Caco-2 (cell line): ENCODE results near the gene RNF13. TPM values are rescaled to one million over a fixed set of nuclear protein-coding genes. Genes with fewer than 3 reads are reported as not detected.

Source experiments
- BruUV-seq: library from RNA; stranded (reverse); fragments of 400-500 nt; replicated peaks from 2 replicates; lab custom pipeline; 2021; lab: Mats Ljungman, UMichigan
- CTCF ChIA-PET: fragments of 300-600 bp; sonication (Branson Sonifier 250); formaldehyde crosslinking; loops from one replicate; lab custom pipeline; 2022; ENCODE audit warnings: antibody characterized with exemption; lab: Charles Lee
- POLR2A ChIA-PET: fragments of 300-600 bp; sonication (Branson Sonifier 250); formaldehyde crosslinking; loops from one replicate; lab custom pipeline; 2022; ENCODE audit warnings: antibody characterized with exemption; lab: Charles Lee
- DNase-seq, 2 experiments: peaks; one replicate each; pipeline versions ENCODE4 v3.0.0 to v3.0.0-alpha.2; 2020 to 2022
- H3K27me3 ChIP-seq: replicated peaks from 2 replicates; pipeline ENCODE4 v1.6.0; 2011; ENCODE audit warnings: low read length; ENCODE audit not compliant: control insufficient read depth, insufficient read depth
- H3K36me3 ChIP-seq: 2 replicates; pipeline ENCODE4 v1.5.1; 2011; ENCODE audit warnings: low read length; ENCODE audit not compliant: control insufficient read depth, insufficient read depth
- H3K4me1 ChIP-seq: fragments of 250-450 bp; sonication (Bioruptor Pico); 2 replicates; pipeline ENCODE4 v1.5.1; 2020; ENCODE audit warnings: mild to moderate bottlenecking
- H3K4me3 ChIP-seq: 2 replicates; pipeline ENCODE4 v1.5.1; 2011; ENCODE audit warnings: low read depth, mild to moderate bottlenecking, control low read depth, low read length
- H3K9me3 ChIP-seq: fragments of 250-450 bp; sonication (Bioruptor Pico); 2 replicates; pipeline ENCODE4 v1.5.1; 2020; ENCODE audit warnings: mild to moderate bottlenecking, moderate library complexity
- H3K27ac Mint-ChIP-seq: one replicate; pipeline ENCODE4 v1.8.0; 2022; ENCODE audit warnings: mixed read lengths; ENCODE audit not compliant: unreplicated experiment
- H3K27me3 Mint-ChIP-seq: one replicate; pipeline ENCODE4 v1.8.0; 2022; ENCODE audit warnings: mixed read lengths; ENCODE audit not compliant: insufficient read depth, unreplicated experiment
- H3K36me3 Mint-ChIP-seq: one replicate; pipeline ENCODE4 v1.8.0; 2022; ENCODE audit warnings: mild to moderate bottlenecking, mixed read lengths; ENCODE audit not compliant: insufficient read depth, unreplicated experiment
- H3K4me1 Mint-ChIP-seq: one replicate; pipeline ENCODE4 v1.8.0; 2022; ENCODE audit warnings: low read depth, mixed read lengths; ENCODE audit not compliant: unreplicated experiment
- H3K4me3 Mint-ChIP-seq: one replicate; pipeline ENCODE4 v1.8.0; 2022; ENCODE audit warnings: mild to moderate bottlenecking, moderate library complexity, mixed read lengths; ENCODE audit not compliant: unreplicated experiment
- H3K9me3 Mint-ChIP-seq: one replicate; pipeline ENCODE4 v1.8.0; 2022; ENCODE audit warnings: mixed read lengths; ENCODE audit not compliant: unreplicated experiment
- CTCF ChIP-seq, 2 experiments: fragments of 200-600 bp in 1 of 2; IDR thresholded peaks; 1 replicate in 1 of 2; 2 replicates in 1 of 2; pipeline versions ENCODE4 v1.5.1 to v1.8.0; 2011 to 2022; ENCODE audit warnings: antibody characterized with exemption in 1 of 2, control low read depth in 1 of 2, inconsistent platforms in 1 of 2, low read depth in 1 of 2, low read length in 1 of 2, mild to moderate bottlenecking in 1 of 2, moderate library complexity in 1 of 2; ENCODE audit not compliant: insufficient read depth in 1 of 2, severe bottlenecking in 1 of 2, unreplicated experiment in 1 of 2
- intact Hi-C: fragments of 100-400 bp; cut with micrococcal nuclease; formaldehyde crosslinking; loops from one replicate; pipeline ENCODE4 v1.10.0; 2022; ENCODE audit not compliant: unreplicated experiment
- total RNA-seq: library from RNA; stranded (reverse); gene quantifications from 2 replicates; pipeline ENCODE4 v1.2.3, GENCODE V29; 2022

Gene RNF13
- total RNA-seq, 1 experiment from 2014 or later: 44.2 TPM

- ChIA-PET POLR2A (no interaction called here), CTCF (no interaction called here)
- Mint-ChIP-seq H3K4me3 (no peak overlapping the region), H3K27ac (no peak overlapping the region), H3K27me3 (peaks cover 3% of the 10 kb centered on the region), H3K36me3 (no peaks in the 10 kb centered on the region), H3K4me1 (no peaks in the 10 kb centered on the region), H3K9me3 (no peaks in the 10 kb centered on the region)
- Histone ChIP-seq H3K27me3 (no peaks in the 10 kb centered on the region), H3K9me3 (no peaks in the 10 kb centered on the region), H3K36me3 (no peaks in the 10 kb centered on the region), H3K4me3 (no peak overlapping the region), H3K4me1 (0 out of 2 replicates have a peak, but pooled peaks cover 4% of the 10 kb centered on the region)
- no peak for TF ChIP-seq CTCF (IDR thresholded peaks at IDR 0.05; ENCODE audit: insufficient read depth in 1 of 2, low read depth in 1 of 2, low read length in 1 of 2, severe bottlenecking in 1 of 2, unreplicated experiment in 1 of 2)
- BruUV-seq: no TSS peak
- intact Hi-C loops: no loop called here
- DNase-seq: no peak
Measured at GRCh38 chr3:150005243-150006112, 192.5 kb downstream of the RNF13 start.

GRCh38 chr3:150006794-150007193, 193.8 kb downstream of the RNF13 start:
- DNase-seq: no peak
- H3K36me3 ChIP-seq: no peaks in the 10 kb centered on the region
- no peaks in the 10 kb centered on the region for H3K9me3 ChIP-seq
- H3K36me3 Mint-ChIP-seq: no peaks in the 10 kb centered on the region
- 0 out of 2 replicates have a peak, but pooled peaks cover 4% of the 10 kb centered on the region for H3K4me1 ChIP-seq
- no peak for TF ChIP-seq CTCF (IDR thresholded peaks at IDR 0.05; ENCODE audit: insufficient read depth in 1 of 2, low read depth in 1 of 2, low read length in 1 of 2, severe bottlenecking in 1 of 2, unreplicated experiment in 1 of 2)
- peaks cover 3% of the 10 kb centered on the region for H3K27me3 Mint-ChIP-seq
- no TSS peak for BruUV-seq
- ChIA-PET POLR2A (no interaction called here), CTCF (no interaction called here)
- no peak overlapping the region for H3K4me3 Mint-ChIP-seq
- no peak overlapping the region for H3K4me3 ChIP-seq
- H3K4me1 Mint-ChIP-seq: no peaks in the 10 kb centered on the region
- intact Hi-C loops: no loop called here
- H3K27me3 ChIP-seq: no peaks in the 10 kb centered on the region
- no peaks in the 10 kb centered on the region for H3K9me3 Mint-ChIP-seq
- H3K27ac Mint-ChIP-seq: no peak overlapping the region

Other genes with a start within 250 kb of the RNF13 start
- 16.2 and 19.1 TPM in 2 replicates for gene WWTR1, start 155.2 kb upstream of the RNF13 start, total RNA-seq
- gene COMMD2, start 60.7 kb upstream of the RNF13 start, total RNA-seq: 42.6 and 43.3 TPM in 2 replicates
- not detected in 2 replicates for gene ANKUB1, start 20.7 kb upstream of the RNF13 start, total RNA-seq
- 39.3 and 45.9 TPM in 2 replicates for gene PFN2, start 157.7 kb downstream of the RNF13 start, total RNA-seq